Esophagus muscularis mucosa (tissue), 4 donors: ENCODE results near the gene NTPCR. TPM values are rescaled to one million over a fixed set of nuclear protein-coding genes. Genes with fewer than 3 reads are reported as not detected.

ENCODE experiments used
- DNase-seq: peaks from one replicate; pipeline ENCODE4 v3.0.0-alpha.2; 2017; ENCODE audit errors: extremely low spot score
- H3K27ac ChIP-seq, 4 donors: fragments of 200-600 bp; sonication (generic); replicated peaks in 1 of 4; 1 replicate in 3 of 4; 2 replicates in 1 of 4; pipeline ENCODE4 v1.5.1; 2016 to 2019; ENCODE audit warnings: mild to moderate bottlenecking in 1 of 4
- H3K27me3 ChIP-seq, 4 donors: fragments of 200-600 bp; sonication (generic); one replicate each; pipeline versions ENCODE4 v1.5.1 to v1.6.0; 2016 to 2019
- H3K36me3 ChIP-seq, 4 donors: fragments of 200-600 bp; sonication (generic); one replicate each; pipeline ENCODE4 v1.5.1; 2016 to 2019
- H3K4me1 ChIP-seq, 4 donors: fragments of 200-600 bp; sonication (generic); one replicate each; pipeline ENCODE4 v1.5.1; 2016 to 2019
- H3K4me3 ChIP-seq, 4 donors: fragments of 200-600 bp; sonication (generic); 1 replicate in 2 of 4; 2 replicates in 2 of 4; pipeline ENCODE4 v1.5.1; 2016 to 2019; ENCODE audit warnings: mild to moderate bottlenecking in 4 of 4, moderate library complexity in 1 of 4
- H3K9me3 ChIP-seq, 4 donors: fragments of 200-600 bp; sonication (generic); 1 replicate in 3 of 4; 2 replicates in 1 of 4; pipeline ENCODE4 v1.5.1; 2016 to 2019
- CTCF ChIP-seq, 3 experiments: fragments of 200-600 bp in 2 of 3; fragments of 450-650 bp in 1 of 3; sonication (generic) in 2 of 3; IDR thresholded peaks; one replicate each; pipeline ENCODE4 v1.5.1; 2017 to 2019; ENCODE audit warnings: antibody characterized with exemption in 3 of 3, mild to moderate bottlenecking in 2 of 3, moderate library complexity in 1 of 3
- EP300 ChIP-seq: sonication (generic); formaldehyde crosslinking; IDR thresholded peaks from one replicate; pipeline ENCODE4 v1.6.1; 2017; ENCODE audit warnings: antibody characterized with exemption
- POLR2A ChIP-seq: fragments of 450-650 bp; IDR thresholded peaks from one replicate; pipeline ENCODE4 v1.6.1; 2017; ENCODE audit warnings: antibody characterized with exemption, moderate library complexity, mild to moderate bottlenecking, low read depth
- POLR2AphosphoS5 ChIP-seq, 2 donors: sonication (generic); formaldehyde crosslinking; IDR thresholded peaks; one replicate each; pipeline ENCODE4 v1.6.1; 2017; ENCODE audit warnings: antibody characterized with exemption in 2 of 2
- whole genome bisulfite sequencing: methylation state at CpG from one replicate; pipeline ENCODE4 v1.1.5; 2018; 5-methylcytosine and 5-hydroxymethylcytosine counted together
- intact Hi-C: fragments of 100-400 bp; cut with DNase I; formaldehyde crosslinking; loops from one replicate; pipeline ENCODE4 v1.15.1; 2023
- total RNA-seq, 4 donors: library from RNA; depleted of rRNA; stranded (reverse); fragments of >200 nt; gene quantifications; one replicate each; pipeline versions ENCODE4 v1.1.0 to v1.2.1, GENCODE V29; 2016

NTPCR gene
- total RNA-seq, 4 donors from 2014 or later = 21.7 to 26.6 (median 24.6) TPM

GRCh38 chr1:232966663-232967062 lies 16.3 kb downstream of the NTPCR start:
- no peak for DNase-seq
- Histone ChIP-seq H3K36me3 (peaks cover 5 to 52% (median 27%) of the 10 kb centered on the region in 4 donors), H3K9me3 (no peaks in the 10 kb centered on the region), H3K4me3 (no peak overlapping the region), H3K4me1 (peaks cover 22 to 48% (median 29%) of the 10 kb centered on the region in 4 donors), H3K27ac (no peak overlapping the region), H3K27me3 (no peaks in the 10 kb centered on the region)
- TF ChIP-seq EP300 = no peak
- TF ChIP-seq POLR2A = no peak
- TF ChIP-seq CTCF (IDR thresholded peaks at IDR 0.05) = no peak
- TF ChIP-seq POLR2AphosphoS5 (IDR thresholded peaks at IDR 0.05) = no peak
- intact Hi-C loops = no loop called here
- WGBS = 68% methylated on average over 4 of the region's 4 CpGs

- TF ChIP-seq POLR2A = no peak
- no peak for TF ChIP-seq POLR2AphosphoS5 (IDR thresholded peaks at IDR 0.05)
- no peak for TF ChIP-seq EP300
- no peak for TF ChIP-seq CTCF (IDR thresholded peaks at IDR 0.05)
- no peak overlapping the region for H3K27ac ChIP-seq
- intact Hi-C loops = no loop called here
- 94% methylated on average over 5 of the region's 5 CpGs for WGBS
- H3K27me3 ChIP-seq = no peaks in the 10 kb centered on the region
- DNase-seq = no peak
- no peak overlapping the region for H3K4me3 ChIP-seq
- peaks cover 13 to 32% (median 17%) of the 10 kb centered on the region in 4 donors for H3K4me1 ChIP-seq
- peaks cover 5 to 70% (median 37%) of the 10 kb centered on the region in 4 donors for H3K36me3 ChIP-seq
- peaks cover 0 to 2% (median under 1%) of the 10 kb centered on the region in 4 donors for H3K9me3 ChIP-seq
These were observed 18.0 kb downstream of the NTPCR start for GRCh38 chr1:232968391-232968790.

DNA sequence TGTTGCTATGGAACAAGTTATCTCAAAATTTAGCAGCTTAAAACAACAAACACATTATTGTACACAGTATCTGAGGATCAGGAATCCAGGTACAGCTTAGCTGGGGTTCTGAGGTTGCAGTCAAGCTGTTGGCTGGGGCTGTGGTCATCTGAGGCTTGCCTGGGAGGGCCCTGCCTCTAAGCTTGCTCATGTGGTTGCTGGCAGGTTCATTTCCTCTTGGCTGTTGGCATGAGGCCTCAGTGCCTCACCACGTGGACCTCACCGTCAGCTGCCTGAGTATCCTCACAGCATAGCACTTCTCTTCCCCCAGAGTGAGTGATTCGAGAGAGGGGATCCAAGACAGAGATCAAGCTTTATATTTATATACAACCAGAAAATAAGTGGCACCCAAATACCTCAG lies 18.6 kb downstream of the NTPCR start:
- peaks cover 5 to 75% (median 38%) of the 10 kb centered on the region in 4 donors for H3K36me3 ChIP-seq
- WGBS = 75% methylated on average over 1 of the region's 3 CpGs
- TF ChIP-seq CTCF (IDR thresholded peaks at IDR 0.05) = no peak
- TF ChIP-seq POLR2AphosphoS5 (IDR thresholded peaks at IDR 0.05) = no peak
- TF ChIP-seq EP300 = no peak
- TF ChIP-seq POLR2A = no peak
- peaks cover 0 to 7% (median 3%) of the 10 kb centered on the region in 4 donors for H3K9me3 ChIP-seq
- H3K4me1 ChIP-seq = peaks cover 11 to 26% (median 12%) of the 10 kb centered on the region in 4 donors
- intact Hi-C loops = no loop called here
- no peaks in the 10 kb centered on the region for H3K27me3 ChIP-seq
- no peak overlapping the region for H3K27ac ChIP-seq
- DNase-seq = no peak
- H3K4me3 ChIP-seq = no peak overlapping the region

DNA sequence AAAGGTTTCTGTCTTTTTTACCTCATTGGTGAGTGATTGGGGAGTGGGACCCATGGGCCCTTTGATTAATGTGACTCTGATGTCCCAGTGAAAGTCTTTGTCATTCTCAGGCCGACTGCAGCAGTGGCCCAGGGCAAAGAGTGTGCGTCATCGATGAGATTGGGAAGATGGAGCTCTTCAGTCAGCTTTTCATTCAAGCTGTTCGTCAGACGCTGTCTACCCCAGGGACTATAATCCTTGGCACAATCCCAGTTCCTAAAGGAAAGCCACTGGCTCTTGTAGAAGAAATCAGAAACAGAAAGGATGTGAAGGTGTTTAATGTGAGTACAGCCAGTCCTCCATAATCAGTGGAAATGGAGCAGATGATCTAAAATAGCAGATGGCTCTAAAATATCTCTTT lies 19.4 kb downstream of the NTPCR start:
- Histone ChIP-seq H3K4me3 (no peak overlapping the region), H3K4me1 (peaks cover 9 to 22% (median 12%) of the 10 kb centered on the region in 4 donors), H3K36me3 (peaks cover 5 to 75% (median 38%) of the 10 kb centered on the region in 4 donors), H3K27ac (no peak overlapping the region), H3K9me3 (peaks cover 0 to 10% (median 5%) of the 10 kb centered on the region in 4 donors), H3K27me3 (no peaks in the 10 kb centered on the region)
- no peak for DNase-seq
- TF ChIP-seq POLR2AphosphoS5 (IDR thresholded peaks at IDR 0.05) = no peak
- TF ChIP-seq EP300 = no peak
- no peak for TF ChIP-seq CTCF (IDR thresholded peaks at IDR 0.05)
- TF ChIP-seq POLR2A = no peak
- intact Hi-C loops = no loop called here
- WGBS = 92% methylated on average over 5 of the region's 5 CpGs

- Histone ChIP-seq H3K27me3 (no peaks in the 10 kb centered on the region), H3K4me3 (no peak overlapping the region), H3K36me3 (peaks cover 5 to 76% (median 38%) of the 10 kb centered on the region in 4 donors), H3K9me3 (peaks cover 0 to 10% (median 5%) of the 10 kb centered on the region in 4 donors), H3K27ac (no peak overlapping the region), H3K4me1 (peaks cover 8 to 23% (median 12%) of the 10 kb centered on the region in 4 donors)
- no peak for DNase-seq
- WGBS = 91% methylated on average over 4 of the region's 4 CpGs
- intact Hi-C loops = no loop called here
- TF ChIP-seq CTCF (IDR thresholded peaks at IDR 0.05) = no peak
- TF ChIP-seq EP300 = no peak
- no peak for TF ChIP-seq POLR2AphosphoS5 (IDR thresholded peaks at IDR 0.05)
- TF ChIP-seq POLR2A = no peak
These were observed 20.1 kb downstream of the NTPCR start for GRCh38 chr1:232970508-232970907.
